ENCODE measurements around the gene NOB1.
"Not testable (repeated sequence)": the region's sequence is repeated elsewhere in the genome, so short reads cannot be mapped to it uniquely, and the experiment has no call there.

Gene NOB1

DNA sequence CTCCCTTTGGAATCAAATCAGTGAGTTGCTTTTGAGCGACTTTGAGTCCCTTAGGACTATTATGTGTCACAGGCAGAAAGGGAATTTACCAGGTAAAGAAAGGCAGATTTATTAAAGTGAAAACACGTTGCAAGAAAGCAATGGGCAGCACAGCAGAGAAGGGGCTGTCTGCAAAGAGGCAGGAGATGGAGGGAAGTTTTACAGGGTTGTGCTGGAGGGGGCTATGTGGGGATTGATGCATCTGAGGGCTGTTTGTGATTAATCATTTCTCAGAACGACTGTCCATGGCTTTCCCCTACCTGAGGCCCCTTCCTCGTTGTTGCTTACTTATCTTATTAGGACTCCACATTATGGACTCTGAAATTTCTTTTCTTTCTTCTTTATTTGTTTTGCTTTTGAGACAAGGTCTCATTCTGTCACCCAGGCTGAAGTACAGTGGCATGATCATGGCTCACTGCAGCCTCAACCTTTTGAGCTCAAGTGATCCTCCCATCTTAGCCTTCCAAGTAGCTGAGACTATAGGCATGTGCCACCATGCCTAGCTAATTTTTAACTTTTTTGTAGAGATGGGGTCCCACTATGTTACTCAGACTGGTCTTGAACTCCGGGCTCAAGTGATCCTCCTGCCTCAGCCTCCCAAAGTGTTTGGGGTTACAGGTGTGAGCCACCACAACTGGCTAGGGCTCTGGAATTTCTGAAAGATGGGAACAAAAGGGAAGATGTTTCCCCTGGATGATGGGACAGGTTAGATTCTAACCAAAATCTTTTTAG is 12.9 kb upstream of the NOB1 start:
- H3K4me1 ChIP-seq (ENCODE audit: low read depth, poor library complexity, severe bottlenecking) = peaks cover 25% of the 10 kb centered on the region
- H3K36me3 ChIP-seq (ENCODE audit: insufficient read depth) = no peaks in the 10 kb centered on the region
- no peaks in the 10 kb centered on the region for H3K27me3 ChIP-seq (ENCODE audit: insufficient read depth, low read depth)
- TF ChIP-seq, protein P1, sequence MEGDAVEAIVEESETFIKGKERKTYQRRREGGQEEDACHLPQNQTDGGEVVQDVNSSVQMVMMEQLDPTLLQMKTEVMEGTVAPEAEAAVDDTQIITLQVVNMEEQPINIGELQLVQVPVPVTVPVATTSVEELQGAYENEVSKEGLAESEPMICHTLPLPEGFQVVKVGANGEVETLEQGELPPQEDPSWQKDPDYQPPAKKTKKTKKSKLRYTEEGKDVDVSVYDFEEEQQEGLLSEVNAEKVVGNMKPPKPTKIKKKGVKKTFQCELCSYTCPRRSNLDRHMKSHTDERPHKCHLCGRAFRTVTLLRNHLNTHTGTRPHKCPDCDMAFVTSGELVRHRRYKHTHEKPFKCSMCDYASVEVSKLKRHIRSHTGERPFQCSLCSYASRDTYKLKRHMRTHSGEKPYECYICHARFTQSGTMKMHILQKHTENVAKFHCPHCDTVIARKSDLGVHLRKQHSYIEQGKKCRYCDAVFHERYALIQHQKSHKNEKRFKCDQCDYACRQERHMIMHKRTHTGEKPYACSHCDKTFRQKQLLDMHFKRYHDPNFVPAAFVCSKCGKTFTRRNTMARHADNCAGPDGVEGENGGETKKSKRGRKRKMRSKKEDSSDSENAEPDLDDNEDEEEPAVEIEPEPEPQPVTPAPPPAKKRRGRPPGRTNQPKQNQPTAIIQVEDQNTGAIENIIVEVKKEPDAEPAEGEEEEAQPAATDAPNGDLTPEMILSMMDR (conservative IDR thresholded peaks at IDR 0.05; ENCODE audit: low read depth, low read length) = no peak
- H4K20me1 ChIP-seq (ENCODE audit: insufficient read depth) = no peaks in the 10 kb centered on the region
- H3K4me2 ChIP-seq = no peak overlapping the region
- no peak overlapping the region for H3K9ac ChIP-seq
- H2AFZ ChIP-seq (ENCODE audit: low read depth) = no peak overlapping the region
- no peak overlapping the region for H3K27ac ChIP-seq
- no peak overlapping the region for H3K4me3 ChIP-seq (IDR thresholded peaks at IDR 0.05; ENCODE audit: insufficient read depth, low read depth, low read length)
- H3K79me2 ChIP-seq (ENCODE audit: insufficient read depth, low read depth) = peaks cover 57% of the 10 kb centered on the region; the same call in 1 of the 2 replicates

DNA sequence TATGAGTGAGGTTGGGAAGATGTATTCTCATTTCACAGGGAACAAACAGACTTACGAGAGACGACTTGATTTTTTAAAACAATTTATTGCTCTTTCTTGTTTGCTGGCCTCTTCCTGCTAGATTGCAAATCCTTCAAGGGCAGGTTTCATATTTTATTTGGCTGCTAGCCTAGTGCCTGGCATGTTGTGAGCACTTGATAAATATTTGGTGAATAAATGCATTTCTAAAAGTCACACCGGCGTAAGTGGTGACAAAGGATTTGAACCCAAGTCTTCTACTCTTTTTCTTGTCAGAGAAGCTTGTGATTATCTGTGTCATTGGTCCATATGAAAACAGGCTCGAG is 8.8 kb upstream of the NOB1 start:
- Histone ChIP-seq H3K4me2 (no peak overlapping the region; the same call in 1 of the 2 replicates), H3K36me3 (ENCODE audit: insufficient read depth) (no peaks in the 10 kb centered on the region), H3K27ac (no peak overlapping the region), H3K79me2 (ENCODE audit: insufficient read depth, low read depth) (peaks cover 28% of the 10 kb centered on the region; the same call in 1 of the 2 replicates), H3K9ac (no peak overlapping the region), H3K27me3 (ENCODE audit: insufficient read depth, low read depth) (no peaks in the 10 kb centered on the region), H3K4me1 (ENCODE audit: low read depth, poor library complexity, severe bottlenecking) (peaks cover 18% of the 10 kb centered on the region), H3K4me3 (IDR thresholded peaks at IDR 0.05; ENCODE audit: insufficient read depth, low read depth, low read length) (no peak overlapping the region), H4K20me1 (ENCODE audit: insufficient read depth) (no peaks in the 10 kb centered on the region), H2AFZ (ENCODE audit: low read depth) (no peak overlapping the region)
- TF ChIP-seq, protein P1 (conservative IDR thresholded peaks at IDR 0.05; ENCODE audit: low read depth, low read length) = no peak

GRCh38 chr16:69762814-69763598 is 8.3 kb upstream of the NOB1 start:
- no peaks in the 10 kb centered on the region for H3K36me3 ChIP-seq (ENCODE audit: insufficient read depth)
- TF ChIP-seq, protein P1 (conservative IDR thresholded peaks at IDR 0.05; ENCODE audit: low read depth, low read length) = no peak
- H3K9ac ChIP-seq = peak overlapping the region; percentile 53; the same call in 1 of the 2 replicates
- peak overlapping the region; percentile 49 for H3K4me3 ChIP-seq (IDR thresholded peaks at IDR 0.05; ENCODE audit: insufficient read depth, low read depth, low read length)
- H3K27me3 ChIP-seq (ENCODE audit: insufficient read depth, low read depth) = no peaks in the 10 kb centered on the region
- H3K4me2 ChIP-seq = peak overlapping the region; percentile 69
- peak overlapping the region; percentile 74; the same call in 1 of the 2 replicates for H2AFZ ChIP-seq (ENCODE audit: low read depth)
- peak overlapping the region; percentile 27 for H3K27ac ChIP-seq
- no peaks in the 10 kb centered on the region for H4K20me1 ChIP-seq (ENCODE audit: insufficient read depth)
- H3K4me1 ChIP-seq (ENCODE audit: low read depth, poor library complexity, severe bottlenecking) = peaks cover 18% of the 10 kb centered on the region
- peaks cover 22% of the 10 kb centered on the region; the same call in 1 of the 2 replicates for H3K79me2 ChIP-seq (ENCODE audit: insufficient read depth, low read depth)

DNA sequence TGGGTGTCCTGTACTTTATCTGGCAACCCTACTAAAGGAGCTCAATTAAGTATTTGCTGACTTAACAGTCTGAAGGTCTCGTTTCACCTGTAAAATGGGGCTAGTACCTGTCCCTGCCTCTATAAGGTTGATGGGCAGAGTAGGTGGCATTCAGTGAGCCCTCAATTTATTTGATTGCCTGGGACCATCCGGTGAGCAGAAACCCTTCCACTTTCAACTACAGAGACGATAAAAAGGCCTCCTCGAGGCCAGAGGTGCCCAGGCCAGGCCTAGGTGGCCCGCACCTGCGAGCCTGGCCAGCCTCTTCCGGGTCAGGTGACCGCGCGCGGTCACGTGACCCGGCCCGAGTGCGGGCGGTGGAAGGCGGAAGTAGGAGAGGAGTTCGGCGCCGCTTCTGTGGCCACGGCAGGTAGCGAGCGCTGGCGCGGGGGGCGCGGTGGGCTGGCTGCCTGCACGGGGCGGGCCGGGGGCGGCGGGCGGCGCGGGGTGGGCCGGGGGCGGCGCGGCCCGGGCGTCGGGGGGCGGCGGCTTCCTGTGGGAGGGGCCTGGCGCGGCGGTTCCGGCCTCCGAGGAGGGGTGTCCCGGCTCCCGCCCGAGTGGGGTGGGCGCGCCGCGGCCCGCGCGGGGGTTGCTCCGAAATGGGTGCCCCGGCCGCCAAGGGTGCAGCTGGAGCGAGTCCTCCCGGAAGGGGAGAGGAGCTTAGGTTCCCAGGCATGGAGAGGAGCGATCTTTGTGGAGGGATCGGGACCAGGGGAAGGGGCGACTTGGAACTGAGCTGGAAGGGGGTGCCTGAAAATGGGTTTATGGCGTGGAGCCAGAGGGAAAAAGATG is 7.5 kb upstream of the NOB1 start, which contains the start of gene WWP2:
WWP2 (plus strand) TSS at position 350 of the 831 bp plus-strand sequence. CDS start 24,679 bp downstream, outside the sequence.
- peaks cover 18% of the 10 kb centered on the region for H3K4me1 ChIP-seq (ENCODE audit: low read depth, poor library complexity, severe bottlenecking)
- TF ChIP-seq, protein P1 (conservative IDR thresholded peaks at IDR 0.05; ENCODE audit: low read depth, low read length) = no peak
- peak within 1 kb of the TSS; percentile 48 for H3K27ac ChIP-seq
- H4K20me1 ChIP-seq (ENCODE audit: insufficient read depth) = no peaks in the 10 kb centered on the region
- peak within 1 kb of the TSS; percentile 84 for H2AFZ ChIP-seq (ENCODE audit: low read depth)
- H3K9ac ChIP-seq = peak within 1 kb of the TSS; percentile 63; the same call in 1 of the 2 replicates
- no peaks in the 10 kb centered on the region for H3K27me3 ChIP-seq (ENCODE audit: insufficient read depth, low read depth)
- H3K4me3 ChIP-seq (IDR thresholded peaks at IDR 0.05; ENCODE audit: insufficient read depth, low read depth, low read length) = peak within 1 kb of the TSS; percentile 49
- peaks cover 17% of the 10 kb centered on the region; the same call in 1 of the 2 replicates for H3K79me2 ChIP-seq (ENCODE audit: insufficient read depth, low read depth)
- peak within 1 kb of the TSS; percentile 70 for H3K4me2 ChIP-seq
- no peaks in the 10 kb centered on the region for H3K36me3 ChIP-seq (ENCODE audit: insufficient read depth)

GRCh38 chr16:69757375-69757774 is 2.6 kb upstream of the NOB1 start:
- peaks cover 26% of the 10 kb centered on the region for H3K4me1 ChIP-seq (ENCODE audit: low read depth, poor library complexity, severe bottlenecking)
- peaks cover 28% of the 10 kb centered on the region for H3K79me2 ChIP-seq (ENCODE audit: insufficient read depth, low read depth)
- not testable (repeated sequence) for H3K27me3 ChIP-seq (ENCODE audit: insufficient read depth, low read depth); H3K36me3 ChIP-seq (ENCODE audit: insufficient read depth); H2AFZ ChIP-seq (ENCODE audit: low read depth); H3K27ac ChIP-seq; H3K9ac ChIP-seq; H3K4me2 ChIP-seq; H3K4me3 ChIP-seq (IDR thresholded peaks at IDR 0.05; ENCODE audit: insufficient read depth, low read depth, low read length); H4K20me1 ChIP-seq (ENCODE audit: insufficient read depth)
